Measurements from ENCODE around the gene PLEKHG4. TPM values are rescaled to one million over a fixed set of nuclear protein-coding genes. Genes with fewer than 3 reads are reported as not detected.

PLEKHG4 gene
- total and polyA plus RNA-seq, 2 donors (not counting 1 experiment from before 2014, with no cell fraction given), result 9.9 to 37.7 TPM

GRCh38 chr16:67264866-67265265 is 14.5 kb upstream of the PLEKHG4 start:
- TF ChIP-seq CTCF (conservative IDR thresholded peaks at IDR 0.05 in 1 of 2, IDR thresholded peaks at IDR 0.05 in 1 of 2; ENCODE audit: low read depth in 1 of 2, low read length in 2 of 2), result no peak
- H3K9ac ChIP-seq (ENCODE audit: insufficient read depth, low read length), result no peak overlapping the region
- H4K20me1 ChIP-seq (ENCODE audit: control insufficient read depth, extremely low read depth, insufficient read depth, low read length), result no peaks in the 10 kb centered on the region
- H3K4me3 ChIP-seq (replicated peaks in 1 of 4; ENCODE audit: control extremely low read depth in 1 of 4, insufficient read depth in 1 of 4, low read depth in 3 of 4, low read length in 4 of 4), result no peak overlapping the region
- H3K9me3 ChIP-seq (ENCODE audit: control insufficient read depth, insufficient read depth, low read depth, low read length), result no peaks in the 10 kb centered on the region
- no peaks in the 10 kb centered on the region for H3K27me3 ChIP-seq (ENCODE audit: control insufficient read depth, insufficient read depth, low read length)
- H3K4me1 ChIP-seq (ENCODE audit: control insufficient read depth, extremely low read depth, insufficient read depth, low read length), result peaks cover 12% of the 10 kb centered on the region
- H3K27ac ChIP-seq (ENCODE audit: insufficient read depth, low read length), result no peak overlapping the region
- H3K79me2 ChIP-seq (ENCODE audit: control insufficient read depth, insufficient read depth, low read length), result no peaks in the 10 kb centered on the region
- H2AFZ ChIP-seq (ENCODE audit: low read length), result no peak overlapping the region
- no peak overlapping the region for H3K4me2 ChIP-seq (ENCODE audit: extremely low read depth, insufficient read depth, low read length)
- H3K36me3 ChIP-seq (ENCODE audit: control insufficient read depth, insufficient read depth, low read length), result no peaks in the 10 kb centered on the region
- DNase-seq (ENCODE audit: low read depth in 2 of 2), result no peak

- Histone ChIP-seq H2AFZ (ENCODE audit: low read length) (no peak overlapping the region), H3K9ac (ENCODE audit: insufficient read depth, low read length) (no peak overlapping the region), H4K20me1 (ENCODE audit: control insufficient read depth, extremely low read depth, insufficient read depth, low read length) (no peaks in the 10 kb centered on the region), H3K27me3 (ENCODE audit: control insufficient read depth, insufficient read depth, low read length) (no peaks in the 10 kb centered on the region), H3K9me3 (ENCODE audit: control insufficient read depth, insufficient read depth, low read depth, low read length) (no peaks in the 10 kb centered on the region), H3K4me3 (replicated peaks in 1 of 4; ENCODE audit: control extremely low read depth in 1 of 4, insufficient read depth in 1 of 4, low read depth in 3 of 4, low read length in 4 of 4) (no peak overlapping the region), H3K79me2 (ENCODE audit: control insufficient read depth, insufficient read depth, low read length) (no peaks in the 10 kb centered on the region), H3K4me2 (ENCODE audit: extremely low read depth, insufficient read depth, low read length) (no peak overlapping the region), H3K27ac (ENCODE audit: insufficient read depth, low read length) (no peak overlapping the region), H3K4me1 (ENCODE audit: control insufficient read depth, extremely low read depth, insufficient read depth, low read length) (peaks cover 12% of the 10 kb centered on the region), H3K36me3 (ENCODE audit: control insufficient read depth, insufficient read depth, low read length) (peaks cover 3% of the 10 kb centered on the region)
- TF ChIP-seq EZH2 (IDR thresholded peaks at IDR 0.05; ENCODE audit: low read length, missing control alignments), result no peak
- no peak for TF ChIP-seq CTCF (conservative IDR thresholded peaks at IDR 0.05 in 1 of 2, IDR thresholded peaks at IDR 0.05 in 1 of 2; ENCODE audit: low read depth in 1 of 2, low read length in 2 of 2)
- no peak for DNase-seq (ENCODE audit: low read depth in 2 of 2)
Measured at GRCh38 chr16:67265834-67266233, 13.5 kb upstream of the PLEKHG4 start.

- no peak overlapping the region for H3K27ac ChIP-seq (ENCODE audit: insufficient read depth, low read length)
- TF ChIP-seq CTCF (conservative IDR thresholded peaks at IDR 0.05 in 1 of 2, IDR thresholded peaks at IDR 0.05 in 1 of 2; ENCODE audit: low read depth in 1 of 2, low read length in 2 of 2) (no peak), EZH2 (IDR thresholded peaks at IDR 0.05; ENCODE audit: low read length, missing control alignments) (no peak)
- peaks cover 12% of the 10 kb centered on the region for H3K4me1 ChIP-seq (ENCODE audit: control insufficient read depth, extremely low read depth, insufficient read depth, low read length)
- peaks cover 8% of the 10 kb centered on the region for H3K36me3 ChIP-seq (ENCODE audit: control insufficient read depth, insufficient read depth, low read length)
- no peak overlapping the region for H3K4me3 ChIP-seq (replicated peaks in 1 of 4; ENCODE audit: control extremely low read depth in 1 of 4, insufficient read depth in 1 of 4, low read depth in 3 of 4, low read length in 4 of 4)
- no peak overlapping the region for H2AFZ ChIP-seq (ENCODE audit: low read length)
- no peak overlapping the region for H3K4me2 ChIP-seq (ENCODE audit: extremely low read depth, insufficient read depth, low read length)
- peak; percentile 86 to 97 for DNase-seq (ENCODE audit: low read depth in 2 of 2)
- H4K20me1 ChIP-seq (ENCODE audit: control insufficient read depth, extremely low read depth, insufficient read depth, low read length), result no peaks in the 10 kb centered on the region
- no peaks in the 10 kb centered on the region for H3K9me3 ChIP-seq (ENCODE audit: control insufficient read depth, insufficient read depth, low read depth, low read length)
- H3K79me2 ChIP-seq (ENCODE audit: control insufficient read depth, insufficient read depth, low read length), result no peaks in the 10 kb centered on the region
- H3K27me3 ChIP-seq (ENCODE audit: control insufficient read depth, insufficient read depth, low read length), result no peaks in the 10 kb centered on the region
- no peak overlapping the region for H3K9ac ChIP-seq (ENCODE audit: insufficient read depth, low read length)
Measured at GRCh38 chr16:67268136-67268579, 11.2 kb upstream of the PLEKHG4 start.
